NCI-H2029 treated with DMSO at 0.1 percent for 48 hours (cell line): ENCODE data around the gene NME7.
"Not testable (repeated sequence)": the region's sequence is repeated elsewhere in the genome, so short reads cannot be mapped to it uniquely, and the experiment has no call there.

ENCODE experiments used
- DNase-seq: peaks from one replicate; lab custom pipeline; 2025; lab: John Stamatoyannopoulos, UW

The NME7 gene

GRCh38 chr1:169305356-169305755 is 62.2 kb downstream of the NME7 start:
- DNase-seq, result no peak

- no peak for DNase-seq
Observed at GRCh38 chr1:169300854-169301253, 66.7 kb downstream of the NME7 start.

- DNase-seq, result no peak
Observed at GRCh38 chr1:169298441-169298840, 69.2 kb downstream of the NME7 start.

GRCh38 chr1:169295846-169296245 is 71.8 kb downstream of the NME7 start:
- no peak for DNase-seq

GRCh38 chr1:169295425-169295824 is 72.2 kb downstream of the NME7 start:
- no peak for DNase-seq

- no peak for DNase-seq
Observed at GRCh38 chr1:169289016-169289415, 78.6 kb downstream of the NME7 start.

GRCh38 chr1:169288011-169288414 is 79.6 kb downstream of the NME7 start:
- no peak for DNase-seq

- no peak for DNase-seq
Observed at GRCh38 chr1:169287280-169287679, 80.3 kb downstream of the NME7 start.

GRCh38 chr1:169281562-169281961 is 86.0 kb downstream of the NME7 start:
- DNase-seq, result not testable (repeated sequence)

GRCh38 chr1:169271098-169271497 is 96.5 kb downstream of the NME7 start:
- DNase-seq, result no peak

- no peak for DNase-seq
Observed at GRCh38 chr1:169266133-169266532, 101.5 kb downstream of the NME7 start.

- DNase-seq, result no peak
Observed at GRCh38 chr1:169263059-169263458, 104.5 kb downstream of the NME7 start.

- no peak for DNase-seq
Observed at GRCh38 chr1:169261884-169262283, 105.7 kb downstream of the NME7 start.

- no peak for DNase-seq
Observed at GRCh38 chr1:169260478-169261151, 107.0 kb downstream of the NME7 start.

- no peak for DNase-seq
Observed at GRCh38 chr1:169259816-169260215, 107.8 kb downstream of the NME7 start.

- DNase-seq, result peak; percentile 17
Observed at GRCh38 chr1:169250795-169251194, 116.8 kb downstream of the NME7 start.

- no peak for DNase-seq
Observed at GRCh38 chr1:169250022-169250421, 117.6 kb downstream of the NME7 start.

- no peak for DNase-seq
Observed at GRCh38 chr1:169249611-169250010, 118.0 kb downstream of the NME7 start.

GRCh38 chr1:169245706-169246105 is 121.9 kb downstream of the NME7 start:
- DNase-seq, result no peak

- DNase-seq, result no peak
Observed at GRCh38 chr1:169240449-169241232, 127.0 kb downstream of the NME7 start.

GRCh38 chr1:169236880-169237279 is 130.7 kb downstream of the NME7 start:
- DNase-seq, result no peak

GRCh38 chr1:169236143-169236542 is 131.5 kb downstream of the NME7 start:
- no peak for DNase-seq

- no peak for DNase-seq
Observed at GRCh38 chr1:169235568-169235967, 132.0 kb downstream of the NME7 start.

GRCh38 chr1:169234780-169235179 is 132.8 kb downstream of the NME7 start:
- DNase-seq, result no peak
